NOMO-1 (cell line): ENCODE data around the gene MAGEA6.
"Not testable (repeated sequence)": the region's sequence is repeated elsewhere in the genome, so short reads cannot be mapped to it uniquely, and the experiment has no call there.

Experiments used
- DNase-seq, 2 experiments: peaks; one replicate each; lab custom pipeline; 2025; ENCODE audit not compliant: unreplicated experiment in 2 of 2; lab: John Stamatoyannopoulos, UW

Gene MAGEA6

DNA sequence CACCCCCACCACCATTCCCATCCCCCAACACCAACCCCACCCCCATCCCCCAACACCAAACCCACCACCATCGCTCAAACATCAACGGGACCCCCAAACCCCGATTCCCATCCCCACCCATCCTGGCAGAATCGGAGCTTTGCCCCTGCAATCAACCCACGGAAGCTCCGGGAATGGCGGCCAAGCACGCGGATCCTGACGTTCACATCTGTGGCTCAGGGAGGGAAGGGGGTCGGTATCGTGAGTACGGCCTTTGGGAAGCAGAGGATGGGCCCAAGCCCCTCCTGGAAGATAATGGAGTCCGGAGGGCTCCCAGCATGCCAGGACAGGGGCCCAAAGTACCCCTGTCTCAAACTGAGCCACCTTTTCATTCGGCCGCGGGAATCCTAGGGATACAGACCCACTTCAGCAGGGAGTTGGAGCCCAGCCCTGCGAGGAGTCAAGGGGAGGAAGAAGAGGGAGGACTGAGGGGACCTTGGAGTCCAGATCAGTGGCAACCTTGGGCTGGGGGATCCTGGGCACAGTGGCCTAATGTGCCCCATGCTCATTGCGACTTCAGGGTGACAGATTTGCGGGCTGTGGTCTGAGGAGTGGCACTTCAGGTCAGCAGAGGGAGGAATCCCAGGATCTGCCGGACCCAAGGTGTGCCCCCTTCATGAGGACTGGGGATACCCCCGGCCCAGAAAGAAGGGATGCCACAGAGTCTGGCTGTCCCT is 35.2 kb downstream of the MAGEA6 start:
- DNase-seq: not testable (repeated sequence)

DNA sequence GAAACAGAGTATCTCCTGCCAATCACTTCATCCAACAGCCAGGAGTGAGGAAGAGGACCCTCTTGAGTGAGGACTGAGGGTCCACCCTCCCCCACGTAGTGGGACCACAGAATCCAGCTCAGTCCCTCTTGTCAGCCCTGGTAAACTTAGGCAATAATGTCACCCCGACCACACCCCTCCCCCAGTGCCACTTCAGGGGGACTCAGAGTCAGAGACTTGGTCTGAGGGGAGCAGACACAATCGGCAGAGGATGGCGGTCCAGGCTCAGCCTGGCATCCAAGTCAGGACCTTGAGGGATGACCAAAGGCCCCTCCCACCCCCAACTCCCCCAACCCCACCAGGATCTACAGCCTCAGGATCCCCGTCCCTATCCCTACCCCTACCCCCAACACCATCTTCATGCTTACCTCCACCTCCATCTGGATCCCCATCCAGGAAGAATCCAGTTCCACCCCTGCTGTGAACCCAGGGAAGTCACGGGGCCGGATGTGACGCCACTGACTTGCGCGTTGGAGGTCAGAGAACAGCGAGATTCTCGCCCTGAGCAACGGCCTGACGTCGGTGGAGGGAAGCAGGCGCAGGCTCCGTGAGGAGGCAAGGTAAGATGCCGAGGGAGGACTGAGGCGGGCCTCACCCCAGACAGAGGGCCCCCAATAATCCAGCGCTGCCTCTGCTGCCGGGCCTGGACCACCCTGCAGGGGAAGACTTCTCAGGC is 36.1 kb downstream of the MAGEA6 start, which contains the start of the genes CSAG1 and MAGEA12:
Gene CSAG1, minus strand, starts transcription at position 461 of the 715 bp plus-strand sequence. CDS start 1,261 bp downstream, outside the sequence.
Gene MAGEA12, plus strand, starts transcription at position 497 of the 715 bp plus-strand sequence. CDS start 2,405 bp downstream, outside the sequence.
- DNase-seq: no peak

DNA sequence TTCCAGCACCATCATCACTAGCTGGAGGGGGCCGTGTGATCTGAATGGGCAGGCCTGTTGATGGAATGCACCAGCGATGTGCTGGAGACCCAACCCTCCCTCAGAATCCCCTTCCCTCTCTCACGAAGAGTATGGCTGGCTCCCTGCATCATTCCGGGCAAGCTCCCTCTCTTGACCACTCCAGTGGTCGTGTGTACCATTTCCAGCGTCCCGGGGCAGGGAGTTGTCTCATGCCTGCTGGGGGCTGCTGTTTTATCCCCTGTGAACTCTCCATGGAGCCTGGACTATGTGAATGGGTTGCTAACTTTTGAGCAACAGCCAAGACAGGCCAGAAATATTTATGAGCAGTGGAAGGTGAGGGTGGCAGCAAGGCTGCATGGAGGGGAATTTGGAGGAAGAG is 44.1 kb downstream of the MAGEA6 start:
- no peak for DNase-seq
